Smooth muscle cell of bladder (primary cell): ENCODE measurements around the gene IL17F. TPM values are rescaled to one million over a fixed set of nuclear protein-coding genes. Genes with fewer than 3 reads are reported as not detected.

Experiments used
- total RNA-seq: library from RNA; depleted of rRNA; stranded (reverse); fragments of >200 nt; gene quantifications from 2 replicates; pipeline ENCODE4 v1.2.3, GENCODE V29; 2014

Gene IL17F
- not detected in 2 replicates for total RNA-seq

DNA sequence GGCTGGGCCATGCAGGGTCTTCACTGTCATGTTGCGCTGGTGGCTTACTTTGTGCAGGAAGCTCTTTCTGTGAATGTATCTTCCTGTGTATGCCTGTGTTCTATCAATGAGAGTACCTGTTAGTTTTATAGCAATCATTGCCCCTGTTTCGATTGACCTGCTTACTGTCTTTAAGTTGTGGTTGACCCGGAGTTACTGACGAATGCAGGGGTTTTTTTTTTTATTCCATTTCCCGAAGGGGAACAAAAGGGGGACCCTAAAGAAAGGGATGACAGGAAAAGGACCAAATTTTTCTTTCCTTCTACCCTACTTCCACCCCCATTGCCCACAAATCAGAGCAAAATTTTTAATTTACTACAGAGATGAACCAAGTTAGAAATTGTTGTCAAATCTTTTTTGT, at the start of gene IL17F:
IL17F (minus strand) TSS at position 101 of the 400 bp plus-strand sequence; CDS start at position 30, 71 bp downstream.

DNA sequence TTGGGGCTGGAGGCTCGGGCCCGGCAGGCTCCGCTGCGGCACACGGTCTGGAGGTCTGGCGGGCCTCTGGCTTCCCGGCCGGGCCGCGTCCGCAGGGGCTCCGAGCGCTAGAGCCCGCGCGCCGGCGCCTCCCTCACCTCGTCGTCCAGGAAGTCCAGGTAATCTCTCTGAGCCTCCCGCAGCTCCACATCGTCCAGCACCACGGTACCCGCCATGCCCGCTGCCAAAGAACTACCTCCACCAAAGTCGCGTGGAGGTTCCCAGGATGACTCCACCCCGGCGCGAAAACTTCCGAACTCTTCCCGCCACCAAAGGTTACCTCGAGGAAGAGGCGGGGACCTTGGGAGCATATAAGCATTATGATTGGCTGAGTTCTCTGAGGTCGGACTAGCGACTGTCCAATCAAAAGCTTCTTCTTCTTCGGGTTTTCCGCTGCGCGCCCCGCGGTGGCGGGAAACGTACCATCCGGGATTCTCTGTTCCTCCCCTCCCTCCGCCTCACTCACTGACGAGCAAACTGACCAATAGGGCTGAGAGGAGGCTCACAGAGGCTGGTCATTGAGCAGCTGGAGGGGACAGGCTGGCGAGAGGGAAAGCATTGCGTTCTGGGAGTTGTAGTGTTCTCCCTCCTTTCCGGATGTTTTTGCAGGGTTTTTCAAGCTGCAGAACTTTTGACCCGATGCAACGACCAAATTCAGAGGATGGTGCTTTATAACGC, 40.3 kb upstream of the IL17F start, which contains the start of gene MCM3:
MCM3 (minus strand) TSS at position 283 of the 717 bp plus-strand sequence; CDS start at position 215, 68 bp downstream.

Other genes starting within 250 kb of the IL17F start
- not detected in 2 replicates for gene PKHD1, start 156.9 kb downstream of the IL17F start, total RNA-seq
- not detected in 2 replicates for gene IL17A, start 58.1 kb downstream of the IL17F start, total RNA-seq
- 14.1 and 14.5 TPM in 2 replicates for gene MCM3, start 40.2 kb upstream of the IL17F start, total RNA-seq
- gene PAQR8, start 117.7 kb upstream of the IL17F start, total RNA-seq, result 1.4 and 2.1 TPM in 2 replicates
- 15.8 and 18.2 TPM in 2 replicates for gene EFHC1, start 175.8 kb upstream of the IL17F start, total RNA-seq